ENCODE data around the gene SARS2. TPM values are rescaled to one million over a fixed set of nuclear protein-coding genes. Genes with fewer than 3 reads are reported as not detected.
"Not testable (repeated sequence)": the region's sequence is repeated elsewhere in the genome, so short reads cannot be mapped to it uniquely, and the experiment has no call there.

The SARS2 gene
- total and polyA plus RNA-seq, 2 donors (not counting 1 experiment from before 2014, with no cell fraction given): 7.2 to 10.4 TPM

DNA sequence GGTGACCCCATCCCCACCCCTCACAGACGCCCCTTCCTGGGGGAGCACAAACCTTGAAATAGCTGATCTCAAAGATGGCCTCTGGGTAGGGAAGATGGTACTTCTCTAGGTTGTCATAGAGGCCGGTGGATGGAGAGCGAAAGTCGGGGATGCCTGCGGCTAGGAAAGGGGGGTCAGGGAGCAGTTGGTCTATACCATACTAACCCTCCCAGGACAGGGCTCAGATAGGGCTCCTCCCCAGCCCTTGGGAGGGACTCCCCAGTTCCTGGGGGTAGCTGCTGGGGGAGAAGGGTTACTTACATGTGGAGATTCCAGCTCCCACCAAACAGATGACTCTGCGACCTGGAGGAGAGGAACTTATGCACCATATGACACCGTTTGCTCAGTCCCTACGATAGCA is 40.8 kb downstream of the SARS2 start:
- Histone ChIP-seq H3K9ac (ENCODE audit: insufficient read depth, low read length) (no peak overlapping the region), H3K9me3 (ENCODE audit: control insufficient read depth, insufficient read depth, low read depth, low read length) (no peaks in the 10 kb centered on the region), H3K4me2 (ENCODE audit: extremely low read depth, insufficient read depth, low read length) (no peak overlapping the region), H2AFZ (ENCODE audit: low read length) (no peak overlapping the region), H3K79me2 (ENCODE audit: control insufficient read depth, insufficient read depth, low read length) (no peaks in the 10 kb centered on the region), H3K4me1 (ENCODE audit: control insufficient read depth, extremely low read depth, insufficient read depth, low read length) (no peaks in the 10 kb centered on the region), H3K27me3 (ENCODE audit: control insufficient read depth, insufficient read depth, low read length) (no peaks in the 10 kb centered on the region), H3K36me3 (ENCODE audit: control insufficient read depth, insufficient read depth, low read length) (peaks cover 7% of the 10 kb centered on the region), H4K20me1 (ENCODE audit: control insufficient read depth, extremely low read depth, insufficient read depth, low read length) (no peaks in the 10 kb centered on the region), H3K4me3 (replicated peaks in 1 of 4; ENCODE audit: control extremely low read depth in 1 of 4, insufficient read depth in 1 of 4, low read depth in 3 of 4, low read length in 4 of 4) (no peak overlapping the region), H3K27ac (ENCODE audit: insufficient read depth, low read length) (no peak overlapping the region)
- DNase-seq (ENCODE audit: low read depth in 2 of 2): no peak
- TF ChIP-seq, protein P1, sequence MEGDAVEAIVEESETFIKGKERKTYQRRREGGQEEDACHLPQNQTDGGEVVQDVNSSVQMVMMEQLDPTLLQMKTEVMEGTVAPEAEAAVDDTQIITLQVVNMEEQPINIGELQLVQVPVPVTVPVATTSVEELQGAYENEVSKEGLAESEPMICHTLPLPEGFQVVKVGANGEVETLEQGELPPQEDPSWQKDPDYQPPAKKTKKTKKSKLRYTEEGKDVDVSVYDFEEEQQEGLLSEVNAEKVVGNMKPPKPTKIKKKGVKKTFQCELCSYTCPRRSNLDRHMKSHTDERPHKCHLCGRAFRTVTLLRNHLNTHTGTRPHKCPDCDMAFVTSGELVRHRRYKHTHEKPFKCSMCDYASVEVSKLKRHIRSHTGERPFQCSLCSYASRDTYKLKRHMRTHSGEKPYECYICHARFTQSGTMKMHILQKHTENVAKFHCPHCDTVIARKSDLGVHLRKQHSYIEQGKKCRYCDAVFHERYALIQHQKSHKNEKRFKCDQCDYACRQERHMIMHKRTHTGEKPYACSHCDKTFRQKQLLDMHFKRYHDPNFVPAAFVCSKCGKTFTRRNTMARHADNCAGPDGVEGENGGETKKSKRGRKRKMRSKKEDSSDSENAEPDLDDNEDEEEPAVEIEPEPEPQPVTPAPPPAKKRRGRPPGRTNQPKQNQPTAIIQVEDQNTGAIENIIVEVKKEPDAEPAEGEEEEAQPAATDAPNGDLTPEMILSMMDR (conservative IDR thresholded peaks at IDR 0.05 in 1 of 2, IDR thresholded peaks at IDR 0.05 in 1 of 2; ENCODE audit: low read depth in 1 of 2, low read length in 2 of 2): no peak
- no peak for TF ChIP-seq EZH2 (IDR thresholded peaks at IDR 0.05; ENCODE audit: low read length, missing control alignments)

DNA sequence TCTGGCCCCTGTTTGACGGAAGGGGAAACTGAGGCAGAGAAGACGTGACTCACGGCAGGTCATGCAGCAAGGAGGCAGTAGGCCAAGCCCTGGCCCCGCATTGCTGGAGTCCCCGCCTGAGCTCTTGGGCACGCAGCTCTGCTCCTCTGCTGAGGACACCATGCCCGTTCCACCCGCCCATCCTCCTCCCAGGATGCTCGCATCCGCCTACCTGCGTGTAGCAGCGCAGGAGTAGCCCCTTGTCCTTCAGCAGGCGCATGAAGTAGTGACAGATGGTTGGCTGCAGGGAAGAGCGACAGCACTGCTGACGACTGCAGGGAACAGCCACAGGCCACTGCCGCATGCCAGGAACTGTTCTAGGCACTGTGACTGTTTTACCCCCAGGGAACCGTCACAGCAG is 41.7 kb downstream of the SARS2 start:
- Histone ChIP-seq H3K9ac (ENCODE audit: insufficient read depth, low read length) (no peak overlapping the region), H3K4me2 (ENCODE audit: extremely low read depth, insufficient read depth, low read length) (no peak overlapping the region), H2AFZ (ENCODE audit: low read length) (no peak overlapping the region), H3K4me3 (replicated peaks in 1 of 4; ENCODE audit: control extremely low read depth in 1 of 4, insufficient read depth in 1 of 4, low read depth in 3 of 4, low read length in 4 of 4) (no peak overlapping the region), H3K4me1 (ENCODE audit: control insufficient read depth, extremely low read depth, insufficient read depth, low read length) (no peaks in the 10 kb centered on the region), H4K20me1 (ENCODE audit: control insufficient read depth, extremely low read depth, insufficient read depth, low read length) (no peaks in the 10 kb centered on the region), H3K79me2 (ENCODE audit: control insufficient read depth, insufficient read depth, low read length) (no peaks in the 10 kb centered on the region), H3K36me3 (ENCODE audit: control insufficient read depth, insufficient read depth, low read length) (peaks cover 7% of the 10 kb centered on the region), H3K27ac (ENCODE audit: insufficient read depth, low read length) (no peak overlapping the region), H3K27me3 (ENCODE audit: control insufficient read depth, insufficient read depth, low read length) (no peaks in the 10 kb centered on the region), H3K9me3 (ENCODE audit: control insufficient read depth, insufficient read depth, low read depth, low read length) (no peaks in the 10 kb centered on the region)
- TF ChIP-seq, protein P1 (conservative IDR thresholded peaks at IDR 0.05 in 1 of 2, IDR thresholded peaks at IDR 0.05 in 1 of 2; ENCODE audit: low read depth in 1 of 2, low read length in 2 of 2): no peak
- no peak for TF ChIP-seq EZH2 (IDR thresholded peaks at IDR 0.05; ENCODE audit: low read length, missing control alignments)
- DNase-seq (ENCODE audit: low read depth in 2 of 2): no peak

- H2AFZ ChIP-seq (ENCODE audit: low read length); H3K79me2 ChIP-seq (ENCODE audit: control insufficient read depth, insufficient read depth, low read length); H3K36me3 ChIP-seq (ENCODE audit: control insufficient read depth, insufficient read depth, low read length); H3K9me3 ChIP-seq (ENCODE audit: control insufficient read depth, insufficient read depth, low read depth, low read length); H3K4me2 ChIP-seq (ENCODE audit: extremely low read depth, insufficient read depth, low read length); H3K4me3 ChIP-seq (replicated peaks in 1 of 4; ENCODE audit: control extremely low read depth in 1 of 4, insufficient read depth in 1 of 4, low read depth in 3 of 4, low read length in 4 of 4); DNase-seq (ENCODE audit: low read depth in 2 of 2); H3K27me3 ChIP-seq (ENCODE audit: control insufficient read depth, insufficient read depth, low read length); H4K20me1 ChIP-seq (ENCODE audit: control insufficient read depth, extremely low read depth, insufficient read depth, low read length); H3K4me1 ChIP-seq (ENCODE audit: control insufficient read depth, extremely low read depth, insufficient read depth, low read length); H3K9ac ChIP-seq (ENCODE audit: insufficient read depth, low read length); H3K27ac ChIP-seq (ENCODE audit: insufficient read depth, low read length): not testable (repeated sequence)
These were observed 45.9 kb downstream of the SARS2 start for GRCh38 chr19:38884691-38885090.
